ENCODE measurements around the gene USP8. TPM values are rescaled to one million over a fixed set of nuclear protein-coding genes. Genes with fewer than 3 reads are reported as not detected.

USP8 gene
- total RNA-seq, 1 donor from 2014 or later, result 74.6 TPM

- H3K4me3 ChIP-seq, result no peak overlapping the region
- intact Hi-C loops (cut with DNase I), result no loop called here
- TF ChIP-seq CTCF (IDR thresholded peaks at IDR 0.05), result no peak
- peaks cover 93% of the 10 kb centered on the region for H3K36me3 ChIP-seq
- H3K4me1 ChIP-seq, result no peaks in the 10 kb centered on the region
- ATAC-seq, result no peak
- H3K27me3 ChIP-seq (ENCODE audit: low read depth), result no peaks in the 10 kb centered on the region
- H3K9me3 ChIP-seq, result no peaks in the 10 kb centered on the region
- H3K27ac ChIP-seq, result no peak overlapping the region
- DNase-seq, result no peak
Measured at GRCh38 chr15:50562735-50563640, 138.8 kb downstream of the USP8 start.

DNA sequence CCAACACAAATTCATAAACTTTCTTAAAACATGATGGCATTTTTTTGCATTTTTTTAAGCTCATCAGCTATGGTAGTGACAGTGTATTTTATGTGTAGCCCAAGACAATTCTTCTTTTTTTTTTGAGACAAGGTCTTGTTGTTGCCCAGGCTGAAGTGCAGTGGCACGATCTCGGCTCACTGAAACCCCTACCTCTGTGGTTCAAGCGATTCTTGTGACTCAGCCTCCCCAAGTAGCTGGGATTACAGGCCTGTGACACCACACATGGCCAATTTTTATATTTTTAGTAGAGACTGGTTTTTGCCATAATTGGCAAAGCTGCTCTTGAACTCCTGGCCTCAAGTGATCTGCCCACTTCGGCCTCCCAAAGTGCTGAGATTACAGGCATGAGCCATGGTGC lies 139.6 kb downstream of the USP8 start:
- Histone ChIP-seq H3K27ac (no peak overlapping the region), H3K4me1 (no peaks in the 10 kb centered on the region), H3K9me3 (no peaks in the 10 kb centered on the region), H3K27me3 (ENCODE audit: low read depth) (no peaks in the 10 kb centered on the region), H3K4me3 (no peak overlapping the region), H3K36me3 (peaks cover 93% of the 10 kb centered on the region)
- DNase-seq (no peak), ATAC-seq (no peak)
- intact Hi-C loops (cut with DNase I), result no loop called here
- no peak for TF ChIP-seq CTCF (IDR thresholded peaks at IDR 0.05)

Other genes starting within 250 kb of the USP8 start
- gene SLC27A2, start 242.2 kb upstream of the USP8 start, total RNA-seq, result 2.9 TPM
- gene HDC, start 158.7 kb upstream of the USP8 start, total RNA-seq, result 4.8 TPM
- 17.8 TPM for gene GABPB1, start 69.2 kb upstream of the USP8 start, total RNA-seq
- gene USP50, start 122.3 kb downstream of the USP8 start, total RNA-seq, result not detected

All from lower lobe of right lung (tissue), 2 donors.